GM19455 (cell line): ENCODE results near the gene CCDC171.

Source experiments
- ATAC-seq: cut with Tn5 transposase; IDR thresholded peaks from one replicate; pipeline ENCODE4 v1.9.1; 2021; ENCODE audit not compliant: unreplicated experiment

The CCDC171 gene

GRCh38 chr9:15975101-15975778, 422.4 kb downstream of the CCDC171 start:
- no peak for ATAC-seq

- no peak for ATAC-seq
These were observed 424.6 kb downstream of the CCDC171 start for GRCh38 chr9:15977438-15977837.

- ATAC-seq: no peak
These were observed 429.3 kb downstream of the CCDC171 start for GRCh38 chr9:15982182-15982581.

GRCh38 chr9:15999422-16000339, 446.8 kb downstream of the CCDC171 start:
- no peak for ATAC-seq

GRCh38 chr9:16000811-16001210, 448.0 kb downstream of the CCDC171 start:
- ATAC-seq: no peak

- ATAC-seq: no peak
These were observed 449.0 kb downstream of the CCDC171 start for GRCh38 chr9:16001856-16002255.

- ATAC-seq: no peak
These were observed 450.0 kb downstream of the CCDC171 start for GRCh38 chr9:16002816-16003215.

GRCh38 chr9:16003785-16004184, 450.9 kb downstream of the CCDC171 start:
- no peak for ATAC-seq

GRCh38 chr9:16004613-16005012, 451.8 kb downstream of the CCDC171 start:
- no peak for ATAC-seq

GRCh38 chr9:16010221-16010620, 457.4 kb downstream of the CCDC171 start:
- ATAC-seq: no peak

- ATAC-seq: no peak
These were observed 459.8 kb downstream of the CCDC171 start for GRCh38 chr9:16012621-16013020.

- ATAC-seq: no peak
These were observed 460.5 kb downstream of the CCDC171 start for GRCh38 chr9:16013366-16013765.

GRCh38 chr9:16013826-16014225, 461.0 kb downstream of the CCDC171 start:
- no peak for ATAC-seq

- ATAC-seq: no peak
These were observed 469.4 kb downstream of the CCDC171 start for GRCh38 chr9:16022228-16022627.

GRCh38 chr9:16023446-16023845, 470.6 kb downstream of the CCDC171 start:
- no peak for ATAC-seq
